ENCODE measurements around the gene GPR107. TPM values are rescaled to one million over a fixed set of nuclear protein-coding genes. Genes with fewer than 3 reads are reported as not detected.

The GPR107 gene
- total and polyA plus RNA-seq, 3 donors from 2014 or later: 41.1 to 53.4 (median 49.1) TPM

GRCh38 chr9:130177898-130178805 lies 124.4 kb downstream of the GPR107 start:
- Histone ChIP-seq H3K36me3 (ENCODE audit: low read depth, missing control alignments) (no peaks in the 10 kb centered on the region), H3K27ac (no peak overlapping the region), H3K4me3 (no peak overlapping the region), H3K4me1 (no peaks in the 10 kb centered on the region), H3K9me3 (no peaks in the 10 kb centered on the region), H3K27me3 (no peaks in the 10 kb centered on the region)
- 81% methylated on average over 20 of the region's 20 CpGs for WGBS, 2 donors
- intact Hi-C loops (cut with DNase I; ENCODE audit: low total_unique reads): no loop called here
- DNase-seq: no peak
- no peak for TF ChIP-seq CTCF (IDR thresholded peaks at IDR 0.05)
- no peak for TF ChIP-seq POLR2A (IDR thresholded peaks at IDR 0.05)

- H3K36me3 ChIP-seq (ENCODE audit: low read depth, missing control alignments): no peaks in the 10 kb centered on the region
- H3K9me3 ChIP-seq: no peaks in the 10 kb centered on the region
- intact Hi-C loops (cut with DNase I; ENCODE audit: low total_unique reads): no loop called here
- DNase-seq: no peak
- no peaks in the 10 kb centered on the region for H3K4me1 ChIP-seq
- no peaks in the 10 kb centered on the region for H3K27me3 ChIP-seq
- H3K27ac ChIP-seq: no peak overlapping the region
- TF ChIP-seq POLR2A (IDR thresholded peaks at IDR 0.05): no peak
- no peak for TF ChIP-seq CTCF (IDR thresholded peaks at IDR 0.05)
- H3K4me3 ChIP-seq: no peak overlapping the region
- WGBS, 2 donors: 69% methylated on average over 2 of the region's 2 CpGs
Observed at GRCh38 chr9:130179331-130179907, 125.7 kb downstream of the GPR107 start.

- Histone ChIP-seq H3K27ac (no peak overlapping the region), H3K27me3 (no peaks in the 10 kb centered on the region), H3K36me3 (ENCODE audit: low read depth, missing control alignments) (no peaks in the 10 kb centered on the region), H3K4me3 (no peak overlapping the region), H3K4me1 (no peaks in the 10 kb centered on the region), H3K9me3 (no peaks in the 10 kb centered on the region)
- 84 to 94% methylated on average over 10 to 11 of the region's 12 CpGs for WGBS, 2 donors
- no peak for DNase-seq
- no peak for TF ChIP-seq POLR2A (IDR thresholded peaks at IDR 0.05)
- no peak for TF ChIP-seq CTCF (IDR thresholded peaks at IDR 0.05)
- intact Hi-C loops (cut with DNase I; ENCODE audit: low total_unique reads): no loop called here
Observed at GRCh38 chr9:130180516-130180915, 126.8 kb downstream of the GPR107 start.

GRCh38 chr9:130181678-130182380 lies 128.1 kb downstream of the GPR107 start:
- H3K27me3 ChIP-seq: no peaks in the 10 kb centered on the region
- no peak for DNase-seq
- intact Hi-C loops (cut with DNase I; ENCODE audit: low total_unique reads): no loop called here
- H3K36me3 ChIP-seq (ENCODE audit: low read depth, missing control alignments): no peaks in the 10 kb centered on the region
- no peak for TF ChIP-seq CTCF (IDR thresholded peaks at IDR 0.05)
- no peak for TF ChIP-seq POLR2A (IDR thresholded peaks at IDR 0.05)
- WGBS, 2 donors: 89 to 92% methylated on average over 28 to 33 of the region's 33 CpGs
- H3K4me3 ChIP-seq: no peak overlapping the region
- no peak overlapping the region for H3K27ac ChIP-seq
- peaks cover 6% of the 10 kb centered on the region for H3K4me1 ChIP-seq
- no peaks in the 10 kb centered on the region for H3K9me3 ChIP-seq
